ENCODE results near the gene SMIM36. TPM values are rescaled to one million over a fixed set of nuclear protein-coding genes. Genes with fewer than 3 reads are reported as not detected.

Gene SMIM36

Small RNAs within 50 kb of the gene (small RNA-seq; reads per million reads assigned to genes)
- not detected for gene RNU6-1249P (ENCODE audit: low read depth)

Data from mesenchymal stem cell (in vitro differentiated cells and primary cell).